Keratinocyte (primary cell): ENCODE data around the gene OLFM2. TPM values are rescaled to one million over a fixed set of nuclear protein-coding genes. Genes with fewer than 3 reads are reported as not detected.

Experiments used
- DNase-seq: peaks from one replicate; pipeline ENCODE4 v3.0.0-alpha.2; 2011; ENCODE audit warnings: low read depth, missing footprints, low spot score
- FAIRE-seq: peaks from 2 replicates; lab custom pipeline; 2011; peaks lifted over from hg19 to GRCh38; lab: Jason Lieb, UNC
- H2AFZ ChIP-seq: 2 replicates; pipeline ENCODE4 v1.6.0; 2012; ENCODE audit warnings: low read length, control low read depth, inconsistent platforms; ENCODE audit not compliant: control insufficient read depth
- H3K27ac ChIP-seq: 2 replicates; pipeline ENCODE4 v1.5.1; 2011; ENCODE audit warnings: low read length; ENCODE audit not compliant: control insufficient read depth, insufficient read depth
- H3K27me3 ChIP-seq: 3 replicates; pipeline ENCODE4 v1.6.0; 2011; ENCODE audit warnings: low read length; ENCODE audit not compliant: control insufficient read depth, insufficient read depth; ENCODE audit errors: extremely low read depth
- H3K36me3 ChIP-seq, 2 experiments: 2 replicates in 1 of 2; 3 replicates in 1 of 2; pipeline ENCODE4 v1.5.1; 2011; ENCODE audit warnings: low read length in 2 of 2, mild to moderate bottlenecking in 1 of 2; ENCODE audit not compliant: control insufficient read depth in 2 of 2, insufficient read depth in 2 of 2; ENCODE audit errors: extremely low read depth in 1 of 2
- H3K4me1 ChIP-seq: 3 replicates; pipeline ENCODE4 v1.5.1; 2011; ENCODE audit warnings: low read length; ENCODE audit not compliant: control insufficient read depth, insufficient read depth; ENCODE audit errors: extremely low read depth
- H3K4me2 ChIP-seq: 3 replicates; pipeline ENCODE4 v1.6.0; 2011; ENCODE audit warnings: low read depth, low read length; ENCODE audit not compliant: control insufficient read depth, insufficient read depth; ENCODE audit errors: extremely low read depth
- H3K4me3 ChIP-seq, 3 experiments: fragments of 200-600 bp in 1 of 3; sonication (generic) in 1 of 3; 2 replicates in 2 of 3; 3 replicates in 1 of 3; pipeline ENCODE4 v1.5.1; 2011 to 2016; ENCODE audit warnings: low read length in 3 of 3, mild to moderate bottlenecking in 3 of 3, control low read depth in 2 of 3, inconsistent platforms in 1 of 3, low read depth in 1 of 3, mixed read lengths in 1 of 3, mixed run types in 1 of 3, moderate library complexity in 1 of 3; ENCODE audit not compliant: control insufficient read depth in 2 of 3, insufficient read depth in 2 of 3; ENCODE audit errors: extremely low read depth in 1 of 3
- H3K79me2 ChIP-seq: 2 replicates; pipeline ENCODE4 v1.6.0; 2012; ENCODE audit warnings: low read length; ENCODE audit not compliant: control insufficient read depth, insufficient read depth
- H3K9ac ChIP-seq: 3 replicates; pipeline ENCODE4 v1.6.0; 2011; ENCODE audit warnings: low read length; ENCODE audit not compliant: control insufficient read depth, insufficient read depth; ENCODE audit errors: extremely low read depth
- H3K9me1 ChIP-seq: 3 replicates; pipeline ENCODE4 v1.6.0; 2011; ENCODE audit warnings: low read length; ENCODE audit not compliant: control insufficient read depth, insufficient read depth; ENCODE audit errors: extremely low read depth
- H3K9me3 ChIP-seq: 2 replicates; pipeline ENCODE4 v1.5.1; 2012; ENCODE audit warnings: low read depth, low read length; ENCODE audit not compliant: control insufficient read depth
- H4K20me1 ChIP-seq: 3 replicates; pipeline ENCODE4 v1.6.0; 2011; ENCODE audit warnings: low read length; ENCODE audit not compliant: control insufficient read depth, insufficient read depth; ENCODE audit errors: extremely low read depth
- EZH2 ChIP-seq: IDR thresholded peaks from one replicate; pipeline ENCODE4 v1.6.1; 2012; ENCODE audit warnings: inconsistent platforms, mild to moderate bottlenecking, low read length, moderate library complexity
- dilution Hi-C: fragments of 300-500 bp; cut with MboI; formaldehyde crosslinking; loops from one replicate; pipeline ENCODE4 v1.7.0; 2020; ENCODE audit warnings: low sequenced_read_pairs; ENCODE audit not compliant: extremely low pct_ligation_motif_present
- polyA plus RNA-seq, 5 experiments: library from polyadenylated mRNA; depleted of rRNA in 3 of 5; stranded (reverse) in 3 of 5; stranded (forward) in 1 of 5; unstranded in 1 of 5; fragments of >200 nt; gene quantifications; 1 replicate in 1 of 5; 2 replicates in 3 of 5; 3 replicates in 1 of 5; pipeline versions ENCODE4 v1.2.1 to v1.2.3, GENCODE V29; 2011 to 2012; ENCODE audit warnings: missing spikeins in 2 of 5, low read depth in 1 of 5, low replicate concordance in 1 of 5
- TF ChIP-seq, protein P1 (sequence below), 3 experiments: IDR thresholded peaks in 1 of 3; conservative IDR thresholded peaks in 1 of 3; optimal IDR thresholded peaks in 1 of 3; 2 replicates in 2 of 3; 3 replicates in 1 of 3; pipeline versions ENCODE3 to v1.5.1; 2011; ENCODE audit warnings: low read length in 3 of 3, mild to moderate bottlenecking in 3 of 3, moderate library complexity in 2 of 3, control low read depth in 1 of 3, inconsistent platforms in 1 of 3; ENCODE audit not compliant: insufficient read depth in 2 of 3; ENCODE audit errors: extremely low read depth in 1 of 3

OLFM2 gene
- polyA plus RNA-seq, 1 donor (not counting 4 experiments of a cell fraction or from before 2014, with no cell fraction given), result 5.3 TPM

DNA sequence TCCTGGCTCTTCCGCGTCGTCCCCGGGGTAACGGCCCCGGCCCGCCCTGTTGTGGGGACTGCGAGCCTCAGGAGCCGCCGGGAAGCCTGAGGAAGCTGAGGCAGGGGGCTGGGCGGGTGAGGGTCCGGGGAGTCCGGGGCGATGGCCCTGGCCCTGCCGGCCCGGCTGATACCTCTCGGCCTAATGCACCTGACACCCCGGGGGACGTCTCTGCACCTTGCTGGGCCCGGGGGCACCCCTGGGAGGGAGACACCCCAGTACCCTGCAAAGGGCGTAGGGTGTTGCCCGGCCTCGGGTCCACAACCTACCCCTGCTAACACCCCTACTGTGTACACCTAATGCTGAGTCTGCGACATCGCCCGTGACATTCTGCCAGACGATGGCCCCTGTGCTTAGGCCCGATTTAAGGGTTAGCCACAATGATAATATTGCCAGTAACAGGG, 100.8 kb downstream of the OLFM2 start:
- Histone ChIP-seq H3K79me2 (peaks cover 19% of the 10 kb centered on the region), H3K27me3 (no peaks in the 10 kb centered on the region), H2AFZ (peak overlapping the region; percentile 82), H3K9me1 (no peaks in the 10 kb centered on the region), H3K36me3 (peaks cover 11 to 16% of the 10 kb centered on the region in 2 experiments), H4K20me1 (no peaks in the 10 kb centered on the region), H3K27ac (peak overlapping the region; percentile 17), H3K4me1 (peaks cover 8% of the 10 kb centered on the region), H3K9ac (peak overlapping the region; percentile 77), H3K4me3 (peak overlapping the region; percentile 88 to 94 (median 92)), H3K4me2 (peak overlapping the region; percentile 99), H3K9me3 (no peaks in the 10 kb centered on the region)
- no peak for DNase-seq
- TF ChIP-seq, protein P1, sequence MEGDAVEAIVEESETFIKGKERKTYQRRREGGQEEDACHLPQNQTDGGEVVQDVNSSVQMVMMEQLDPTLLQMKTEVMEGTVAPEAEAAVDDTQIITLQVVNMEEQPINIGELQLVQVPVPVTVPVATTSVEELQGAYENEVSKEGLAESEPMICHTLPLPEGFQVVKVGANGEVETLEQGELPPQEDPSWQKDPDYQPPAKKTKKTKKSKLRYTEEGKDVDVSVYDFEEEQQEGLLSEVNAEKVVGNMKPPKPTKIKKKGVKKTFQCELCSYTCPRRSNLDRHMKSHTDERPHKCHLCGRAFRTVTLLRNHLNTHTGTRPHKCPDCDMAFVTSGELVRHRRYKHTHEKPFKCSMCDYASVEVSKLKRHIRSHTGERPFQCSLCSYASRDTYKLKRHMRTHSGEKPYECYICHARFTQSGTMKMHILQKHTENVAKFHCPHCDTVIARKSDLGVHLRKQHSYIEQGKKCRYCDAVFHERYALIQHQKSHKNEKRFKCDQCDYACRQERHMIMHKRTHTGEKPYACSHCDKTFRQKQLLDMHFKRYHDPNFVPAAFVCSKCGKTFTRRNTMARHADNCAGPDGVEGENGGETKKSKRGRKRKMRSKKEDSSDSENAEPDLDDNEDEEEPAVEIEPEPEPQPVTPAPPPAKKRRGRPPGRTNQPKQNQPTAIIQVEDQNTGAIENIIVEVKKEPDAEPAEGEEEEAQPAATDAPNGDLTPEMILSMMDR (optimal IDR thresholded peaks at IDR 0.05 in 1 of 3, IDR thresholded peaks at IDR 0.05 in 1 of 3, conservative IDR thresholded peaks at IDR 0.05 in 1 of 3; ENCODE audit: extremely low read depth in 1 of 3, insufficient read depth in 2 of 3, low read length in 3 of 3), result no peak
- no peak for TF ChIP-seq EZH2
- FAIRE-seq, result no peak
- dilution Hi-C loops, result no loop called here

DNA sequence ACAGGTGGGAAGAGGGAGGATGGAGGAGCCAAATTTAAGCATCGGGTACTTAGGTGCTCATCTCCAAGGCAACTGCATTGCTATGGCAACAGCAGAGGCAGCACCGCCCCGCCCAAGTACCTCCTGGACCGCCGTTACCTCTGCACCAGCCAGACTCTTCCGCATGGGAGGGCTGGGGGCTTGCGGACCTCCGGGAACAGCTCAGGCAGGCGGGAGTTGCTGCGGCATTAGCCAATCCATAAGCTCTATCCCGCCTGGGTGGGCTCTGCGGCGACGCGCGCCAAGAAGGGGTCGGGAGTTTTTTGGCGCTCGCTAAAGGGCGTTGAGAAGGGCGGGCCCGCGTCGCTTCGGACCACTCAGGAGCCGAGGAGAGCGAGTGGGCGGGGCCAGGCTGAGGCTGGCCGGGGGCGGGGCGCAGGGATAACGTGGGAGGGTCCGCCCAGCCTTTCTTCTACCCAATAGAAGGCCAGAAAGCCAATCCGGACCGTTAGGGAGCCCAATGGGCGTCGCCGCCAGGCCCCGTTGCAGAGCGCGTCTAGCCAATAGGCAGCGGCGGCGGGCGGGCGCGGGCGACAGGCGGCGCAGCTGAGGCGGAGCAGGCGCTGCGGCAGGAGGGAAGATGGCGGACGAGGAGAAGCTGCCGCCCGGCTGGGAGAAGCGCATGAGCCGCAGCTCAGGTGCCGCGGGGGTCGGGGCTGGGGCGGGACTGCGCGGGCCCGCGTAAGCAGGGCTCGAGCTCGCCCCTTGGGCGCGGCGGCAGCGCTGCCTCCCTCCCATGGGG, 101.4 kb downstream of the OLFM2 start, which contains the start of gene PIN1:
Gene PIN1, plus strand, starts transcription at position 593 of the 781 bp plus-strand sequence. Its CDS starts 27 bp downstream, at position 620.
- no peaks in the 10 kb centered on the region for H3K9me1 ChIP-seq
- peaks cover 13 to 17% of the 10 kb centered on the region in 2 experiments for H3K36me3 ChIP-seq
- no peak for TF ChIP-seq EZH2
- TF ChIP-seq, protein P1 (optimal IDR thresholded peaks at IDR 0.05 in 1 of 3, IDR thresholded peaks at IDR 0.05 in 1 of 3, conservative IDR thresholded peaks at IDR 0.05 in 1 of 3; ENCODE audit: extremely low read depth in 1 of 3, insufficient read depth in 2 of 3, low read length in 3 of 3), result peak in 2 of 3 experiments; percentile 65 to 69
- dilution Hi-C loops, result no loop called here
- peak within 1 kb of the TSS; percentile 77 for H3K9ac ChIP-seq
- peak within 1 kb of the TSS; percentile 93 for H2AFZ ChIP-seq
- peak within 1 kb of the TSS; percentile 88 to 94 (median 92) for H3K4me3 ChIP-seq
- H3K27me3 ChIP-seq, result no peaks in the 10 kb centered on the region
- peaks cover 23% of the 10 kb centered on the region for H3K79me2 ChIP-seq
- H3K4me1 ChIP-seq, result peaks cover 8% of the 10 kb centered on the region
- FAIRE-seq, result no peak
- H3K27ac ChIP-seq, result peak within 1 kb of the TSS; percentile 17
- H3K4me2 ChIP-seq, result peak within 1 kb of the TSS; percentile 99
- DNase-seq, result peak; percentile 82
- no peaks in the 10 kb centered on the region for H4K20me1 ChIP-seq
- H3K9me3 ChIP-seq, result no peaks in the 10 kb centered on the region
